ENCODE data around the gene ZNF546.
"Not testable (repeated sequence)": the region's sequence is repeated elsewhere in the genome, so short reads cannot be mapped to it uniquely, and the experiment has no call there.

The ZNF546 gene

DNA sequence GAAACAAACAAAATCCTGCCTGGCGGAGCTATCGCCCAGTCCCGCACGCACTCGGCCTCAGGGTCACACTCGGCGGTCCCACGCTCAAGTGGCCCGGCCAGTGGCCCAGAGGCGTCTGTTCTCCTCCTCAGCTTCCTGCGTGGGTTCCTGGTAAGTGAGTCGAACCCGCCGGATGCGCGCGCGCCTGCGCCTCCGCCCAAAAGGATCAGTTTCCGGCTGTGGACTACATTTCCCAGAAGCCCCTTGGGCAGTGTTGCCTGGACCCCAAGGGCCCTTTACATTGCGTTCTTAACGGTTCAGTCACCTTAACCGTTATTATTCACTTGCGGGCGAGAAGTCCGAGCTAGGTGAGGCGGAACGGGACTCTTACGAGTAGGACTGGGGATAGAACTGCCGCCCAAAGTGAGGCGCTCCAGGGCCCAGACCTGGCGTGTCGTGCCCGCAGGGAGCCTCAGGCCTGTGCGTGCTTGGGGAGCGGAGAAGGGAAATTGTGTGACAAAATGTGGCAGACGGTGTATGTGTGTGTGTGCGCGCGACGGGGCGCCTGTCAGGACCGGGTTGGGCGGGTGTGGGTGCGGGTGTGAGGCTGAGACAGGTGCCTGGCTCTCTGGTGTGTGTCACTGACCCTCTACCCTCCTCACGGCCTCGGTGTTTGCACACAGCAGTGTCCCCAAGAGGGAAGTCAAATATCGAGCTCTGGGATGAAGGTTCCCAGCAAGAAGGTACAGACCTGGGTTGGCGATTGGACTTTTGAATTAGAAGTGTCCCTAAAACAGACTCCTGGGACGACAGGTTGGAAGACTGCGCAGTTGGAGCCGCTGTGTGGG, at the start of gene ZNF546:
Gene ZNF546 (plus strand): TSS at position 250 of the 827 bp plus-strand sequence. CDS start 1,267 bp downstream, outside the sequence.
- peak; percentile 86 for DNase-seq (ENCODE audit: low spot score)

- DNase-seq (ENCODE audit: low spot score), result no peak
Measured at GRCh38 chr19:39949026-39949747, 47.7 kb upstream of the ZNF546 start.

DNA sequence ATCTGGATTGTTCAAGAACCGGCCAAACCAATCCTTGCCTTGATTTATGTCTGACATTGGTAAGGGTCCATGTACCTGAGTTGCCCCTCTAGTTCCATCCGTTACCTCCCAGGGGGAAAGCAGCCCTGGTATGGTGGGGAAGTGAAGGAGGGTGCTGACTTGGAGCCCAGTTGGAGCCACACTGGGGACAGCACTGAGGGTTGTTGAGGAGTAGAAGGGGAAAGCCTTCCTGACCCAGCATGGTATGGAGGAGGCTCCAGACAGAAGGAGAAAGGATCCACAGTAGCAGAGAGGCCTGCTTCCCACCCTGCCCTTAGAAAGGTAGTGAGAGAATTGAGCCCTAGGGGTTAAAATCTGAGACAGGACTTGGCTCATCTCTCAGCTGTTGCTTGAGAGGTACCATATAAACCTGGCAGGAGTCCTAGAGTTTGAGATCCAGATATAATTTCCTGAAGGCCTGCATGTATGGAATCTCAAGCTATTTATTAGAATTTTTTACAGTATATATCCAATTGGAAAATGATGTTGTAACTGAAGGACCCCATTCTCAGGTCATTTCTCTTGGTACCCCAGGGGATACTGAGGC, 45.7 kb upstream of the ZNF546 start:
- no peak for DNase-seq (ENCODE audit: low spot score)

DNA sequence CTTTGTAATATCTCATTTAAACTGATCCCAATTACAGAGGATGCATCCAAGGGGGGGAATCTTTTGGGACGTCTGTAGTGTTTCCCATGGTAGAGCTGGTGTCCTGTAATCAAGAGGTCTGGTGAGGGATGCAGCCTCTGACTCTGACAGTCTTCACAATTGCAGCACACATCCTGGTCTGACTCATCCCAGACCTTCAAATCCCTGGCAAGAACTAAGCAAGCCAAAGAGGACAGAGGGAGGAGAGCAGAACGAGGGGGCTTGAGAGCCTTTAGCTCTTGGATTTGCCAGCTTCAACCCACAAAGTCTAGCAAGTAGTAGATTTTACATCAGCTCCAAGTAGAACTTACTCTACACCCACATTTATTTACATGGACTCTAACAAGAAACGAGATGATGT, 45.2 kb upstream of the ZNF546 start:
- no peak for DNase-seq (ENCODE audit: low spot score)

GRCh38 chr19:39953915-39954314, 42.9 kb upstream of the ZNF546 start:
- no peak for DNase-seq (ENCODE audit: low spot score)

DNA sequence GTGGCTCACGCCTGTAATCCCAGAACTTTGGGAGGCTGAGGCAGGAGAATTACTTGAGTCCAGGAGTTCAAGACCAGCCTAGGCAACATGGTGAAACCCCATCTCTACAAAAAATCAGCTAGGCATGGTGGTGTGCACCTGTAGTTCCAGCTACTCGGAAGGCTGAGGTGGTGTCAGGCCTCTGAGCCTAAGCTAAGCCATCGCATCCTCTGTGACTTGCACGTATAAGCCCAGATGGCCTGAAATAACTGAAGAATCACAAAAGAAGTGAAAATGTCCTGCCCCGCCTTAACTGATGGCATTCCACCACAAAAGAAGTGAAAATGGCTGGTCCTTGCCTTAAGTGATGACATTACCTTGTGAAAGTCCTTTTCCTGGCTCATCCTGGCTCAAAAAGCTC, 39.0 kb upstream of the ZNF546 start:
- DNase-seq (ENCODE audit: low spot score), result not testable (repeated sequence)

GRCh38 chr19:39958942-39959341, 37.9 kb upstream of the ZNF546 start:
- DNase-seq (ENCODE audit: low spot score), result not testable (repeated sequence)

GRCh38 chr19:39959407-39959806, 37.5 kb upstream of the ZNF546 start:
- not testable (repeated sequence) for DNase-seq (ENCODE audit: low spot score)

GRCh38 chr19:39963898-39964297, 33.0 kb upstream of the ZNF546 start:
- no peak for DNase-seq (ENCODE audit: low spot score)

GRCh38 chr19:39966617-39967016, 30.2 kb upstream of the ZNF546 start:
- DNase-seq (ENCODE audit: low spot score), result no peak

- no peak for DNase-seq (ENCODE audit: low spot score)
Measured at GRCh38 chr19:39967561-39967960, 29.3 kb upstream of the ZNF546 start.

GRCh38 chr19:39968789-39969188, 28.1 kb upstream of the ZNF546 start:
- no peak for DNase-seq (ENCODE audit: low spot score)

- no peak for DNase-seq (ENCODE audit: low spot score)
Measured at GRCh38 chr19:39969266-39969665, 27.6 kb upstream of the ZNF546 start.

DNA sequence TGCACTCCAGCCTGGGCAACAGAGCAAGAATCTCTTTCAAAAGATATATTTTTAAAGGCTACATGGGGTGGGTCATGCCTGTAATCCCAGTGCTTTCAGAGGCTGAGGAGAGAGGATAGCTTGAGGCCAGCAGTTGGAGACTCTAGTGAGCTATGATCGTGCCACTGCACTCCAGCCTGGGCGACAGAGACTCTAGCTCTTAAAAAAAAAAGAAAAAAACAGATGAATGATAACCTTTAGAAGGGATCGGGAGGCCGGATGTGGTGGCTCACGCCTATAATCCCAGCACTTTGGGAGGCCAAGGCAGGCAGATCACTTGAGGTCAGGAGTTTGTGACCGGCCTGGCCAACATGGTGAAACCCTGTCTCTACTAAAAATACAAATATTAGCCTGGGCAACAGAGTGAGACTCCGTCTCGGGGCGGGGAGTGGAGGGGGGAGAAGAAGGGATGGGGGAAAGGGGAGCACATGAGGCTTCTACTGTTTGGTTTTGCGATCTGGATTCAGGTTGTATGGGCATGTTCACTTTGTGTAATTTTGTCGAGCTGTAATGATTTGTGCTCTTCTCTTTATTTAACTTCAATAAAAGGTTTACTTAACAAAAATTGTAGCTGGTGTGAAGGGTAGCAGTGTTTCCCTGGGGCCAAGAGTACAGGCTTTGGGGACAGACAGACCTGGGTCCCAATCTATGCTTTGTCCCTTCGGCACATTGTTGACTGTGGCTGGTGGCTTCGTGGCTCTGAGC, 27.0 kb upstream of the ZNF546 start:
- peak; percentile 28 for DNase-seq (ENCODE audit: low spot score)

DNA sequence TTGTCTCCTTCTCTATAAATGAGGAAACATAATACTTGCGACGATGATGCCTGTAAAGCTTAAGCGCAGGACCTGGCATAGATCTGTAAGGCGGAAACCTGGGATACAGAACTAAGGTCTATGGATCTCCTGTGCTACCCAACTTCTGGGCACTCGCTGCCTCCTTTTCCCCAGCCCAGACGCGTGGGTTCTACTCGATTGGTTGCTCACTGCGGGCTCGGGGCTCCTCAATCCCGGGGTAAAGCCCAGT, 26.5 kb upstream of the ZNF546 start:
- no peak for DNase-seq (ENCODE audit: low spot score)

DNA sequence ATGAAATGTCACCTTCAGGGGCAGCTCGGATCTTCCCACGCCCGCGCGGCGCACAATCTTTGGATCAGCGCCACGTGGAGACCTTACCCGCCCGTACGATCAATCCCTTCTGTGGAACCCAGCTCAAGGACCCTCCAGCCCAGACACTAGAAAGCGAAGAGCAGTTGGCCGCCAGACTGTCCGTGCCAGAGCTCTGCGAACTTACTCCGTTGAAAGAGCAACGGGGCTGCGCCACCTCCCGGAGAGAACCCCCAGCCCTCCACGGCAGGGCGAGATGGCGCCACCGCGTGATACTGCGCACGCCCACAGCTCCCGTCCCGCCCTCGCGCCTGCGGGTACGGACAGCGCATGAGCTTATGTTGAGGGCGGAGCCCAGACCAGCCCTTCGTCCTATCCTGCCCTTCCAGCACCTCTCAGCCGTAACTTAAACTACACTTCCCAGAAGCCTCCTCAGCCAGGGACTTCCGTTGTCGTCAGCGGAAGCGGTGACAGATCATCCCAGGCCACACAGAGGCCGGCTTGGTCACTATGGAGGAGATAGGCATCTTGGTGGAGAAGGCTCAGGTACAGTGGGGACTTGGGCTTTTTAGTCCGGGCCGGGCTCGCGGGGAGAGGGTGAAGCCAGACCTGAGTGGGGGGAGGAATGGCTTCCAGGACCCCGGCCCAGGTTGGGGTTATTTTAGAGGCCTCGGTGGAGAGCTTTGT, 26.0 kb upstream of the ZNF546 start, which contains the start of gene PSMC4:
Gene PSMC4 (plus strand): TSS at position 491 of the 705 bp plus-strand sequence. CDS start 38 bp downstream, at position 529.
- DNase-seq (ENCODE audit: low spot score), result peak; percentile 98

DNA sequence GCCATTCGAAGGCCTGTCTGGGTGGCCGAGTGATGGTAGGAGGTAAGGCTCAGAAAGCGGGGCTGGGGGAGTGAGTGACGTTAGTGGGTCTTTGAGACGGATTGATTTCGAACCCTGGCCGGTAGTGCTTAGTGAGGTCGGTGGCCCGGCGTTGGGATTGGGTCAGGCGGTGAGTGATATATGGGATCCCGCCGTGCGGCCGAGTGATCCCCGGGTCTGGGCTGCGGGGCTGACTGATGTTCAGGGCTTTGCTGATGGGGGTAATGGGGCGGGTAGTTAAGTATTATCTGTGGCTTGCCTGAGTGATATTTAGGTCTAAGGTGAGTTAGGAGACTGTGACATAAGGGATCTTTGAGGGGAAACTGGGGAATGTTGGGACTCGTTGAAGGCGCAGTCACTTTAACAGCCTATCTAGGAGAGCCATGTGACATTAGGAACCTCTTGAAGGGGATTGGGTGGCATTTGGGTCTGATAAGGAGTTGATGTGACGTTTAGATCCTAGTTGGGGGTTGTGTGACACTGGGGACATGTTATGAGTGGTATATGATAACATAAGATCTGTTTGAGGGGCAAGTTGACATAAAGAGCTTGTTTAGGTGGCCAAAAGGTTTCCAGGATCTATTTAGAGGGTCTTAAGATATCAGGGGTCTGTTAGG, 25.4 kb upstream of the ZNF546 start:
- DNase-seq (ENCODE audit: low spot score), result no peak

- DNase-seq (ENCODE audit: low spot score), result no peak
Measured at GRCh38 chr19:39974377-39975155, 22.3 kb upstream of the ZNF546 start.

- DNase-seq (ENCODE audit: low spot score), result no peak
Measured at GRCh38 chr19:39982883-39983282, 14.0 kb upstream of the ZNF546 start.

DNA sequence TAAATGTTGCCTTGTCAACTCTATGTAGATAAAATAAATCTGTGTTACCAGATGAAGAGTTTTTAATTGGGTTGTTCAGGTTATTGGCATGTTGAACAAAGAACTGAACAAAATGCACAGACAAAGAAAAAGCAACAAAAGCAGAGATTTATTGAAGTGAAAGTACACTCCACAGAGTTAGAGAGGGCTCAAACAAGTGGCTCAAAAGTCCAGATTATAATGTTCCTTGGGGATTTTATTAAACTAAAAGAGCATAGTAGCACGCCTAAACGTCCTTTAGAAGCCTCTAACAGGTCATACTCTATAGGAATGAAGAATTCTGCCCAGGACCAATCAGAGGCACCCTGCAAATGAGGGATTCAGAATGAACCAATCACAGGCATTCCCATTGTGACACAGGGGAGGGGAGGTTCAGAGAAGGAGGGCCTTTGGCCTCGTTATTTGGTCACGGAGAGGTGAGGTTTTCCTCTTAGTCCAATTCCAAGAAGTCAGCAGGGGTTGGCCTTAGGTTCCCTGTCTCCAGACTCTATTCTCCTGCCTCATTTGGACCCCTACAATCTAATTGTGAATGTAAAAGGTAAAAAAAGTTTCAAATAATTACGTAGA, 13.1 kb upstream of the ZNF546 start:
- no peak for DNase-seq (ENCODE audit: low spot score)
